IPS-11a (cell line): ENCODE data around the gene APEH.
A peak's percentile ranks its signal among the peaks of the same experiment; 100 is the strongest.
"Not testable (repeated sequence)": the region's sequence is repeated elsewhere in the genome, so short reads cannot be mapped to it uniquely, and the experiment has no call there.

Experiments
- H3K4me3 ChIP-seq: one replicate; pipeline ENCODE4 v1.5.1; 2013; ENCODE audit warnings: low read depth, low read length, control low read depth

APEH gene

GRCh38 chr3:49667701-49668413 is 6.3 kb upstream of the APEH start:
- H3K4me3 ChIP-seq = no peak overlapping the region

DNA sequence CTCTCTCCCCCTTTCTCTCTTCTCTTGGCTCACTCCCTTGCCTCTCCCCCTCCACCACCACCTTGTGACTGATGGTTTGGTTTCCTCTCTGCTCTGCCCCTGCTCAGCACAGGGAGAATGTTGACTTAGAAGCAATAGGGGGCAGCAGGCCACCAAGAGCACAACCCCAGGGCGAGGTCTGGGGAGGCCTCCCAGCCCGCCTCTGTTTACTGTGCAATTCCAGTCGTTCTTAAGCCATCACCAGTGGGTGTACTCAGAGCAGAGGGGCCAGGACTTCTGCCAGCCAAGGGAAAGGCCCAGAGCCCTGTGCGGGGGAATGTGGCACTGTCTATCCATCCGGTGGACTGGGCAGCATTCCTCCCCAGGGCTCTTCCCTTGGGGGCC is 5.7 kb upstream of the APEH start:
- no peak overlapping the region for H3K4me3 ChIP-seq

- H3K4me3 ChIP-seq = no peak overlapping the region
These were observed 5.3 kb upstream of the APEH start for GRCh38 chr3:49668861-49669260.

DNA sequence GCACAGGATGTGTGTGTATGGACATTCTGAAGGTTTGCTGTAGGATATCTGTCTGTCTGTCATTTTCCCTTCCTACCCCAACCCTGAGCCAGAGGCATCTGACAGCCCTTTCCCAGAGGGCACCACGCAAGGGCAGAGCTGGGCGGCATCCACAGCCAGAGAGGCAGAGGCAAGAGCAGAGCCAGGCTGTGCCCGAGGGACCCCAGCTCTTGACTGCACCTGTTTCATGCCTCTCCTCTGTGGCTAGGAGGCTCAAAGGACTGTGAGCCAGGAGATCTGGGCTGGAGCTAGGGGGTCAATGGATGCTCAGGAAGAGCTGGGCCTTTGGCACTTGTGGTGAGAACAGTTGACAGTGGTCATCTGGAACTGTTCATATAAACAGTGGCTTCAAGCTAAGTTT is 4.8 kb upstream of the APEH start:
- no peak overlapping the region for H3K4me3 ChIP-seq

DNA sequence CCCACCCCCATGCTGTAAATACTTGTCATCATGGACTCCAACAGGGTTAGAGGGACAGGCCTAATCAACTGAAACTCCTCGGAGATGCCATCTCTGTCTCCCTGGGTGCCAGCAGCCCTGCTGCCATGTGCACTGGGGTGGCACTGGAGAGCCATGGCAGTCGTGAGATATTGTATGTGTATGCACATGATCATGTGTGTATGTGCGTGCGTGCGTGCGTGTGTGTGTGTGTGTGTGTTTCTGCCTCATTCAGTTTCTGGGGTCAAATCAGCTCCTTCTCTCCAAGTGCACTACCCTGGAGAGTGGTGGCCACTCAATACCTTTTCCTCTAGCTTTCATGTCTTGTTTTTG is 3.2 kb upstream of the APEH start:
- H3K4me3 ChIP-seq = no peak overlapping the region

- H3K4me3 ChIP-seq = no peak overlapping the region
These were observed 2.6 kb upstream of the APEH start for GRCh38 chr3:49671291-49672288.

- peak overlapping the region; percentile 91 for H3K4me3 ChIP-seq
These were observed 933 bp upstream of the APEH start for GRCh38 chr3:49673121-49673714.

- peak overlapping the region; percentile 91 for H3K4me3 ChIP-seq
These were observed 389 bp downstream of the APEH start for GRCh38 chr3:49674497-49674983.

- H3K4me3 ChIP-seq = no peak overlapping the region
These were observed 1.8 kb downstream of the APEH start for GRCh38 chr3:49675912-49676311.

DNA sequence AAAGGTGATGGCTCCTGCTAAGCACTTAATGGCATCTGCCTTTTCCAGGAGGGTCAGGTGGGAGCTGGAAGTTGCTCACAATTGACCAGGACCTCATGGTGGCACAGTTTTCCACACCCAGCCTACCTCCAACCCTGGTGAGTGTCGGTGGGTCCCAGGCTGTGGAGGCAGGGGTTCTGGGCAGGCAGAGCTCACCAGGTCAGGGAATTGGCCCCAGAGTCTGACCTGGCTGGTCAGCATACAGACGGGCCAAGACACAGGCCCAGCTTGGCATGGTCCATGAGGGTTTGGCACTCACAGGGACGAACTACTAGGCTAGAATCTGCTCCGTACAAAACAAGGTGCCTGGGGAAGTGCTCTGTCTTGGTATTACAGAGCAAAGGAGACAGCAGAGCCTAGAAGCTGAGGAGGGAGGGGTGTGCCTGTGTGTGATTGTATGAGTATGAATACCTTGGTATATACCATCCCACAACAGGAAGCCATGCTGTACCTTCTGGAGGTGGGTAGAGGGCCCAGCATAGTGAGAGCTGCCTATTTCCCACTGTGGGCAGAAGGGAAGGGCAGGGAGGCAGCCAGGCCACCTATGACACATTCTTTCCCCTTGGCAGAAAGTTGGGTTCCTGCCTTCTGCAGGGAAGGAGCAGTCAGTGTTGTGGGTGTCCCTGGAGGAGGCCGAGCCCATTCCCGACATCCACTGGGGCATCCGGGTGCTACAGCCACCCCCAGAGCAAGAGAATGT is 6.5 kb downstream of the APEH start:
- H3K4me3 ChIP-seq = no peak overlapping the region

GRCh38 chr3:49681232-49681522 is 7.0 kb downstream of the APEH start:
- no peak overlapping the region for H3K4me3 ChIP-seq

- H3K4me3 ChIP-seq = no peak overlapping the region
These were observed 7.4 kb downstream of the APEH start for GRCh38 chr3:49681543-49681942.

- no peak overlapping the region for H3K4me3 ChIP-seq
These were observed 9.0 kb downstream of the APEH start for GRCh38 chr3:49683162-49683561.

DNA sequence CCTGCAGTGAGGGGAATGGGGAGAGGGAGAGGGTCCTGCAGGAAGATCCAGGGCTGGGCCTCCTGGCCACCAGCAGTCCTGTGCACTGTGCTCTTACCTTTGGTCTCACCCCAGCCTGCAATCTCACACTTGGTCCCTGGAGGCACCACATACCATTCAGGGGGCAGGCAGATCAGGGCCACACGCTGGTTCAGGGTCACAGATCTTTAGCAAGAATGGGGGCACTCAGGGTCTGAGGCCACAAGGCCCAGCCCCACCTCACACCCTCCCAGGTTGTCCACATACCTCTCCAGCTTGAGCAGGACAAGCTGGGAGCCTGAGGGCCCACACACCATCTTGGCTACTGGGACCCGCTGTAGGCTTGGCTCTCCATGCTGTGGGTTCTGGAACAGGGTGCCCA is 10.3 kb downstream of the APEH start:
- not testable (repeated sequence) for H3K4me3 ChIP-seq

DNA sequence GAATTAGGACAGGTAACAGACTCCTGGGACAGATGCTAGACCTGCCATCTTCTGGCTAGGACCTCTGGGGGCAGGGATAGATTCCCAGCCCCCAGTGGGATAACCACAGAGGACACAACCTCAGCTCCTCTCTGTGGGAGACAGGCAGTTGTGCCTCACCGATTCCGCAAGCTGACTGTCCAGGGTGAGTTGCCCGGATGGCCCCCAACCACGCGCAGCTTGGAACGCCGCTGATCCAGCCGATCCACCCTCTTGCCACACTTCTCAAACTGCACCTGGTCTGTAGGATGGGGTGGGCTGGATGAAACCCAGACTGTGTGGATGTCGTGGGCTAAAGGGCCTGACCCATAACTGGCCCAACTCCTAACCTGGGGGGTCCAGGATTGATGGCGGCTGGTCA is 11.0 kb downstream of the APEH start:
- not testable (repeated sequence) for H3K4me3 ChIP-seq

DNA sequence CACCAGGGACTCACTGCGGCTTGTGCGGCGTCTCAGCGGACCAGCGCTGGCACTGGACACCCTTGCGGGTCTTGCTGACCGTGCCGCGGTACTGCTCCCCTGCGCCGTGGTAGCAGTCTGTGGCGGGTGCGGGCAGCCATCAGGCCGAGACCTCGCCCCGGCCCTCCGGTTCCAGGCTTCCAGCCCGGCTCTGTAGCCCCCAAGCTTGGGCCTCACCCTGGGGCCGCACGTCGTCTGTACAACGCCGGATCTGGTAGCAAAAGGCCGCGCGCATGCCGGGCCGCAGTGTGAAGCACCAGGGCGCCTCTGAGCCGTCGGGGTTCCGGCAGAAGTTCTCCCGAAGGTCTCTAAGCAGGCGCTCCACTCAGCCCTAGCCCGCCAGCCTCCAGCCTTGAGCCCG is 11.7 kb downstream of the APEH start:
- not testable (repeated sequence) for H3K4me3 ChIP-seq

DNA sequence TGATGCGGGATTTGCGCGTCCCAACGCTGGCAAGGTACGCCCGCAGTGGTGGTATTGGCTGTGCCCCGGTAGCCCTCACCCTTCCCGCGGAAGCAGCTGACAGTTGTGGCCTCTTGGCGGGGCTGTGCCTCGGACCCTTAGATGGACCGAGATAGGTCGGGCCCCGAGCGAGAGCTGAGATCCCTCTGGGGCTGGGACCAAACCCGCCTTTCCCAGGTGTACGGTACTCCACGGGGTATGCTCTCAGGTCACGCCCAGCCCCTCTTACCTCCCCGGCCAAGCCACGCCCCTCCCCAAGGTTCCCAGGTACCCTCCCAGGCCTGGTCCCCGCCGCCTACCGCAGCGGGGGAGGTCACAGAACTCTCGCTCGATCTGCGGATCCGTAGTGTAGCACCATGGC is 12.2 kb downstream of the APEH start:
- H3K4me3 ChIP-seq = peak overlapping the region; percentile 39

DNA sequence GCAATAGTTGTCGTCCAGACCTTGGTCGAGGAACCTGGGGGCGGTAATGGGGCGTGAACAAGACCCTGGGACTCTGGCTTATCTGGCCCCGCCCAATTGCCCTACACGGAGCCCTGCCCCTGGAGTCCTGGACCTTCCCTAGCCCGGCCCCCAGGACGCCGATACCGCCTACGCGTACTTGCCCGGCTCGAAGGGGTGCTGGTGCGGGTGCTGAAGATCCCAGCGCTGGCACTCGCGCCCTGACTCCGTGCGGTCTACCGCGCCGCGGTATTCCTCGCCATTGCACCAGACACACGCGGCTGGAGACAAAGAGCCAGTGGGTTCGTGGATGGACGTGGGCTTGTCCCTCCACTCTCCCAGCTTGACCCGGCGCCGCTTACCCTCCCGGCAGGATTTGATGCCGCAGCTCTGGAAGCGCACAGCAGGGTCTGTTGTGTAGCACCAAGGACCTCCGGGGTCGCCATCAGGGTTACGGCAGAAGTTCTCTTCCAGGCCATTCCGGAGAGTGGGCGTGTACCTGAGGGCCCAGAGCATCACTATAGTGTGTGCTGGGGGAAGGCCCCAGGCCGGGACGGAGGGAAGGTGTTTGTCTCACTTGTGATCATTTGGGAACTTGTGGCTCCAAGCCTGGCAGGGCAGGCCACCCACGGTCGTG is 12.7 kb downstream of the APEH start:
- H3K4me3 ChIP-seq = peak overlapping the region; percentile 39

DNA sequence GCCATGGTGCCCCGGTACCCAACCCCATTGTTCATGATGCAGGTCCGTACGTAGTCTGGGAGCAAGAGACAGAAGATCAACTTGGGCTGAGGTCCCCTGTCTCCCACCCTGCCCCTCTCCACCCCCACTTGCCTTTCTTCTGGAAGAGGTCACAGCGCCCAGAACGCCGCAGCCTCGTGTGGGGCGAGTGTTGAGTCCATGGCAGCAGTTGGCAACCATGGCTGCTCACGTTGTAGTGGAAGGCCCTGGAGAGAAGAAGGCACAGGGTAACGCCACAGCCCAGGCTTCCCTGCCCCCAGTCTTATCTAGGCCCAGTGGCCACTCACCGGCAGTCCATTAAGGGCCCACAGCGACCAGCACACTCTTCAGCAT is 13.3 kb downstream of the APEH start:
- H3K4me3 ChIP-seq = peak overlapping the region; percentile 39

DNA sequence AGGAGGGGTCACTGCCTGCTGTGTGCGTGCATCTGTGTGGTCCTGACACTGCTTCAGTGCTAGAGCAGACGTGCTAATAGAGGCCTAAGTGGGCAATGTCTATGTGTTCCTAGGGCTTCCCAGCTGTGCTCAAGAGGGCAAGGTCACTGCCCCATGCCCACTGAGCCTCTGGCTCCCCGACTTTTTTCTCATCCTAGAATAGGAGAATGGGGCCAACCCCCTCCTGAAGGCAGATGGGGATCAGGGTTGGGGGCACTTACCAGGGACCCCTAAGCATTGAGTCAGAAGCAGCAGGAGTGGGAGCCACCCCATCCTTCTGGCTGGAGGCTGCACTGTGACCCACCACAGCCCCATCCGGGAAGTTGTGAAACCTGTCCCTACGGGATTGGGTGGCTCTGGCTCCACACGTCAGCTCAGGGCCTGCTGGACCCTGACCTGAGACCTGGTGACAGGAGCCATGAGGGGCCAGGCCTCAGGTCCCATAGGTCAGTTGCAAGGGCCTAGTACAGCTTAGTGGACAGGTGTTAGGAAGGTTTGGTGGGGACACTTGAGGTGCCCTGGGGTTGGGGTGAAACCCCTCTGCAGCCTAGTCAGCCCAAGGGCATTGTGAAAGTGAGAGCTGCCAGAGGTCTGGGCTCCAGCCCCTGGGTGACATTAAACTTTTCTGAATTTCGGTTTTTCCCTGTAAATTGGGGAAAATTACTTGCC is 14.3 kb downstream of the APEH start:
- not testable (repeated sequence) for H3K4me3 ChIP-seq
